Neural progenitor cell (in vitro differentiated cells): ENCODE results near the gene USP36. TPM values are rescaled to one million over a fixed set of nuclear protein-coding genes. Genes with fewer than 3 reads are reported as not detected.

Experiments used
- DNase-seq: peaks from one replicate; pipeline ENCODE4 v3.0.0-alpha.2; 2016; ENCODE audit warnings: low spot score
- H2AFZ ChIP-seq: fragments of 200-600 bp; sonication (generic); replicated peaks from 2 replicates; pipeline ENCODE4 v1.6.1; 2016; ENCODE audit warnings: antibody characterized with exemption
- H3F3A ChIP-seq: fragments of 200-600 bp; sonication (generic); 2 replicates; pipeline ENCODE4 v1.6.1; 2016; ENCODE audit warnings: antibody characterized with exemption, low read depth
- H3K27ac ChIP-seq: fragments of 200-600 bp; sonication (generic); 2 replicates; pipeline ENCODE4 v1.5.1; 2016; ENCODE audit warnings: mild to moderate bottlenecking
- H3K27me3 ChIP-seq: fragments of 200-600 bp; sonication (generic); 2 replicates; pipeline ENCODE4 v1.6.1; 2016; ENCODE audit warnings: mild to moderate bottlenecking, moderate library complexity
- H3K36me3 ChIP-seq: fragments of 200-600 bp; sonication (generic); 2 replicates; pipeline ENCODE4 v1.5.1; 2016
- H3K4me1 ChIP-seq: fragments of 200-600 bp; sonication (generic); 2 replicates; pipeline ENCODE4 v1.6.1; 2016; ENCODE audit warnings: mixed run types
- H3K4me2 ChIP-seq: fragments of 200-600 bp; sonication (generic); 2 replicates; pipeline ENCODE4 v1.6.1; 2016
- H3K4me3 ChIP-seq: fragments of 200-600 bp; sonication (generic); 2 replicates; pipeline ENCODE4 v1.5.1; 2016
- H3K79me2 ChIP-seq: fragments of 200-600 bp; sonication (generic); 2 replicates; pipeline ENCODE4 v1.6.1; 2016; ENCODE audit warnings: low read depth
- H3K9ac ChIP-seq: fragments of 200-600 bp; sonication (generic); 2 replicates; pipeline ENCODE4 v1.6.1; 2016
- H3K9me3 ChIP-seq: fragments of 200-600 bp; sonication (generic); 2 replicates; pipeline ENCODE4 v1.5.1; 2016; ENCODE audit warnings: low read depth
- H4K20me1 ChIP-seq: fragments of 200-600 bp; sonication (generic); 2 replicates; pipeline ENCODE4 v1.6.1; 2016; ENCODE audit warnings: low read depth
- H3K27ac Mint-ChIP-seq: 3 replicates; pipeline ENCODE4 v1.8.0; 2021; ENCODE audit warnings: mixed read lengths
- H3K27me3 Mint-ChIP-seq: 2 replicates; pipeline ENCODE4 v1.8.0; 2022; ENCODE audit warnings: low read depth, mild to moderate bottlenecking, inconsistent platforms, moderate library complexity, mixed read lengths; ENCODE audit not compliant: insufficient read depth
- H3K36me3 Mint-ChIP-seq: 3 replicates; pipeline ENCODE4 v1.8.0; 2021; ENCODE audit warnings: mixed read lengths
- H3K4me1 Mint-ChIP-seq: 3 replicates; pipeline ENCODE4 v1.8.0; 2021; ENCODE audit warnings: mixed read lengths
- H3K4me3 Mint-ChIP-seq: 3 replicates; pipeline ENCODE4 v1.8.0; 2021; ENCODE audit warnings: mild to moderate bottlenecking, moderate library complexity, mixed read lengths
- H3K9me3 Mint-ChIP-seq: 3 replicates; pipeline ENCODE4 v1.8.0; 2020; ENCODE audit warnings: mixed read lengths
- CTCF ChIP-seq: fragments of 200-600 bp; sonication (generic); IDR thresholded peaks from 2 replicates; pipeline ENCODE4 v1.5.1; 2017; ENCODE audit warnings: antibody characterized with exemption, mild to moderate bottlenecking
- EZH2 ChIP-seq: fragments of 200-600 bp; sonication (generic); IDR thresholded peaks from 2 replicates; pipeline ENCODE4 v1.6.1; 2017; ENCODE audit warnings: antibody characterized with exemption, mild to moderate bottlenecking, moderate library complexity
- EZH2phosphoT487 ChIP-seq: fragments of 200-600 bp; sonication (generic); IDR thresholded peaks from 2 replicates; pipeline ENCODE4 v1.6.1; 2017; ENCODE audit warnings: antibody characterized with exemption
- total RNA-seq: library from RNA; depleted of rRNA; stranded (reverse); fragments of >200 nt; gene quantifications from 2 replicates; pipeline ENCODE4 v1.2.3, GENCODE V29; 2015; ENCODE audit warnings: low replicate concordance

Gene USP36
- total RNA-seq, 1 donor from 2014 or later = 16.6 TPM

- Mint-ChIP-seq H3K4me3 (peak overlapping the region; percentile 64), H3K27ac (no peak overlapping the region), H3K9me3 (no peaks in the 10 kb centered on the region), H3K36me3 (peaks cover 41% of the 10 kb centered on the region), H3K4me1 (peaks cover 14% of the 10 kb centered on the region), H3K27me3 (no peaks in the 10 kb centered on the region)
- peaks cover 4% of the 10 kb centered on the region for H3K79me2 ChIP-seq
- no peak overlapping the region for H3K27ac ChIP-seq
- H3K36me3 ChIP-seq = peaks cover 6% of the 10 kb centered on the region
- H3K9ac ChIP-seq = no peak overlapping the region
- H3K27me3 ChIP-seq = no peaks in the 10 kb centered on the region
- H3F3A ChIP-seq = no peaks in the 10 kb centered on the region
- DNase-seq = no peak
- H3K4me2 ChIP-seq = no peak overlapping the region
- H3K9me3 ChIP-seq = no peaks in the 10 kb centered on the region
- H4K20me1 ChIP-seq = peaks cover 16% of the 10 kb centered on the region
- H3K4me3 ChIP-seq = no peak overlapping the region
- TF ChIP-seq EZH2 = no peak
- TF ChIP-seq CTCF = no peak
- TF ChIP-seq EZH2phosphoT487 = no peak
- H2AFZ ChIP-seq = no peak overlapping the region
- H3K4me1 ChIP-seq = peaks cover 9% of the 10 kb centered on the region
These were observed 20.5 kb downstream of the USP36 start for GRCh38 chr17:78819806-78820792.

GRCh38 chr17:78819402-78819801 is 21.2 kb downstream of the USP36 start:
- peaks cover 14% of the 10 kb centered on the region for H3K4me1 Mint-ChIP-seq
- Histone ChIP-seq H3K36me3 (peaks cover 6% of the 10 kb centered on the region), H3K79me2 (peaks cover 4% of the 10 kb centered on the region), H3K4me3 (no peak overlapping the region), H3K27ac (no peak overlapping the region), H3K4me2 (no peak overlapping the region), H3F3A (no peaks in the 10 kb centered on the region), H4K20me1 (peaks cover 15% of the 10 kb centered on the region), H2AFZ (no peak overlapping the region), H3K9me3 (no peaks in the 10 kb centered on the region), H3K4me1 (peaks cover 9% of the 10 kb centered on the region), H3K9ac (no peak overlapping the region), H3K27me3 (no peaks in the 10 kb centered on the region)
- DNase-seq = no peak
- peaks cover 35% of the 10 kb centered on the region for H3K36me3 Mint-ChIP-seq
- no peaks in the 10 kb centered on the region for H3K9me3 Mint-ChIP-seq
- TF ChIP-seq CTCF = no peak
- TF ChIP-seq EZH2phosphoT487 = no peak
- no peak for TF ChIP-seq EZH2
- no peak overlapping the region for H3K27ac Mint-ChIP-seq
- H3K27me3 Mint-ChIP-seq = no peaks in the 10 kb centered on the region
- no peak overlapping the region for H3K4me3 Mint-ChIP-seq

- H3K27ac ChIP-seq = no peak overlapping the region
- no peaks in the 10 kb centered on the region for H3K9me3 ChIP-seq
These were observed 21.7 kb downstream of the USP36 start for GRCh38 chr17:78818932-78819331.

More at GRCh38 chr17:78818932-78819331, 21.7 kb downstream of the USP36 start:
- H3K9me3 Mint-ChIP-seq = no peaks in the 10 kb centered on the region
- no peak overlapping the region for H3K9ac ChIP-seq
- peaks cover 10% of the 10 kb centered on the region for H4K20me1 ChIP-seq
- H3K4me1 ChIP-seq = peaks cover 7% of the 10 kb centered on the region
- no peaks in the 10 kb centered on the region for H3F3A ChIP-seq
- H3K4me2 ChIP-seq = no peak overlapping the region
- no peaks in the 10 kb centered on the region for H3K27me3 ChIP-seq
- TF ChIP-seq EZH2 (no peak), CTCF (no peak), EZH2phosphoT487 (no peak)
- H3K79me2 ChIP-seq = peaks cover 3% of the 10 kb centered on the region
- H3K27me3 Mint-ChIP-seq = no peaks in the 10 kb centered on the region
- no peak for DNase-seq
- H3K4me3 Mint-ChIP-seq = no peak overlapping the region
- H3K4me3 ChIP-seq = no peak overlapping the region
- peaks cover 12% of the 10 kb centered on the region for H3K4me1 Mint-ChIP-seq
- peaks cover 6% of the 10 kb centered on the region for H3K36me3 ChIP-seq
- no peak overlapping the region for H2AFZ ChIP-seq
- no peak overlapping the region for H3K27ac Mint-ChIP-seq
- peaks cover 37% of the 10 kb centered on the region for H3K36me3 Mint-ChIP-seq
